Measurements from ENCODE around the gene BPIFB2.

Gene BPIFB2

GRCh38 chr20:33016581-33017109 lies 9.1 kb downstream of the BPIFB2 start:
- DNase-seq (ENCODE audit: low read depth), result no peak
- TF ChIP-seq CTCF (IDR thresholded peaks at IDR 0.05; ENCODE audit: low read depth, low read length, missing control alignments), result no peak
- no peak overlapping the region for H3K4me3 ChIP-seq (ENCODE audit: low read depth, low read length)

- no peak for DNase-seq (ENCODE audit: low read depth)
- H3K4me3 ChIP-seq (ENCODE audit: low read depth, low read length), result no peak overlapping the region
- no peak for TF ChIP-seq CTCF (IDR thresholded peaks at IDR 0.05; ENCODE audit: low read depth, low read length, missing control alignments)
Measured at GRCh38 chr20:33017542-33017941, 10.0 kb downstream of the BPIFB2 start.

GRCh38 chr20:33018169-33018931 lies 10.8 kb downstream of the BPIFB2 start:
- no peak overlapping the region for H3K4me3 ChIP-seq (ENCODE audit: low read depth, low read length)
- no peak for TF ChIP-seq CTCF (IDR thresholded peaks at IDR 0.05; ENCODE audit: low read depth, low read length, missing control alignments)
- no peak for DNase-seq (ENCODE audit: low read depth)

GRCh38 chr20:33019465-33020277 lies 12.2 kb downstream of the BPIFB2 start:
- DNase-seq (ENCODE audit: low read depth), result no peak
- no peak for TF ChIP-seq CTCF (IDR thresholded peaks at IDR 0.05; ENCODE audit: low read depth, low read length, missing control alignments)
- H3K4me3 ChIP-seq (ENCODE audit: low read depth, low read length), result no peak overlapping the region

GRCh38 chr20:33020278-33021161 lies 13.0 kb downstream of the BPIFB2 start:
- no peak for TF ChIP-seq CTCF (IDR thresholded peaks at IDR 0.05; ENCODE audit: low read depth, low read length, missing control alignments)
- no peak for DNase-seq (ENCODE audit: low read depth)

GRCh38 chr20:33021879-33022278 lies 14.4 kb downstream of the BPIFB2 start:
- no peak for TF ChIP-seq CTCF (IDR thresholded peaks at IDR 0.05; ENCODE audit: low read depth, low read length, missing control alignments)
- no peak overlapping the region for H3K4me3 ChIP-seq (ENCODE audit: low read depth, low read length)
- DNase-seq (ENCODE audit: low read depth), result no peak

More at GRCh38 chr20:33020278-33021161, 13.0 kb downstream of the BPIFB2 start:
- H3K4me3 ChIP-seq (ENCODE audit: low read depth, low read length), result no peak overlapping the region

All from GM12864 (cell line).